ENCODE data around the gene GPC6. TPM values are rescaled to one million over a fixed set of nuclear protein-coding genes. Genes with fewer than 3 reads are reported as not detected.
"Not testable (repeated sequence)": the region's sequence is repeated elsewhere in the genome, so short reads cannot be mapped to it uniquely, and the experiment has no call there.

GPC6 gene
- total RNA-seq, 1 donor from 2014 or later, result 18.7 TPM

DNA sequence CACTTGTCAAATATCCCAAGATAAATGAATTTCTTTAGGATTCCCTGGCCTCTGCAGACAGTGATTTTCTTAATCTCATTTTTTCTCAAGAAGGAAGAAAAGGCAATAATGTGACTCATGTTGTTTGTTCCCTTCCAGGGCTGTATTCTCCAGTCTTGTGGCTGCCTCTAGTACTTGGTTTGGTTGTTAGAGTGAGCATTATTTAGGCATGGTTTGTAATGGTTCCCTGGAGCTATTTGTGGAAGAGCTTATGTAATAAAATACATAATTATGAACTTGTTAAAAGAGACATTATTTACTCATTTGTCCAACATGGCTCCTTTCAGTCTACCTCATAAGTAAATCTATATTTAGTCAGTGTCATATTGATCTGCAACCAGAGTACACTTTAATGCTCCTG lies 982.5 kb downstream of the GPC6 start:
- no peak overlapping the region for H3K4me3 ChIP-seq (ENCODE audit: low read depth, low read length)
- no peak for DNase-seq (ENCODE audit: low read depth)
- TF ChIP-seq, protein P1, sequence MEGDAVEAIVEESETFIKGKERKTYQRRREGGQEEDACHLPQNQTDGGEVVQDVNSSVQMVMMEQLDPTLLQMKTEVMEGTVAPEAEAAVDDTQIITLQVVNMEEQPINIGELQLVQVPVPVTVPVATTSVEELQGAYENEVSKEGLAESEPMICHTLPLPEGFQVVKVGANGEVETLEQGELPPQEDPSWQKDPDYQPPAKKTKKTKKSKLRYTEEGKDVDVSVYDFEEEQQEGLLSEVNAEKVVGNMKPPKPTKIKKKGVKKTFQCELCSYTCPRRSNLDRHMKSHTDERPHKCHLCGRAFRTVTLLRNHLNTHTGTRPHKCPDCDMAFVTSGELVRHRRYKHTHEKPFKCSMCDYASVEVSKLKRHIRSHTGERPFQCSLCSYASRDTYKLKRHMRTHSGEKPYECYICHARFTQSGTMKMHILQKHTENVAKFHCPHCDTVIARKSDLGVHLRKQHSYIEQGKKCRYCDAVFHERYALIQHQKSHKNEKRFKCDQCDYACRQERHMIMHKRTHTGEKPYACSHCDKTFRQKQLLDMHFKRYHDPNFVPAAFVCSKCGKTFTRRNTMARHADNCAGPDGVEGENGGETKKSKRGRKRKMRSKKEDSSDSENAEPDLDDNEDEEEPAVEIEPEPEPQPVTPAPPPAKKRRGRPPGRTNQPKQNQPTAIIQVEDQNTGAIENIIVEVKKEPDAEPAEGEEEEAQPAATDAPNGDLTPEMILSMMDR (conservative IDR thresholded peaks at IDR 0.05; ENCODE audit: low read depth, low read length), result no peak

DNA sequence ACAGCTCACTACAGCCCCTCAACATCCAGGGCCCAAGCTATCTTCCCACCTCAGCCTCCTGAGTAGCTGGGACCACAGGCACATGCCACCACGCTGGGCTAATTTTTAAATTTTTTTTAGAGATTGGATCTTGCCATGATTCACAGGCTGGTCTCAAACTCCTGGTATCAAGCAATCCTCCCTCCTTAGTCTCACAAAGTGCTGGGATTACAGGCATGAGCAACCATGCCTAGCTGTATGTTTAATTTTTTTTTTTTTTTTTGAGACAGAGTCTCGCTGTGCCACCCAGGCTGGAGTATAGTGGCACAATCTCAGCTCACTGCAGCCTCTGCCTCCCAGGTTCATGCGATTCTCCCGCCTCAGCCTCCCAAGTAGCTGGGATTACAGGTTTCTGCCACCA lies 983.3 kb downstream of the GPC6 start:
- not testable (repeated sequence) for DNase-seq (ENCODE audit: low read depth)

DNA sequence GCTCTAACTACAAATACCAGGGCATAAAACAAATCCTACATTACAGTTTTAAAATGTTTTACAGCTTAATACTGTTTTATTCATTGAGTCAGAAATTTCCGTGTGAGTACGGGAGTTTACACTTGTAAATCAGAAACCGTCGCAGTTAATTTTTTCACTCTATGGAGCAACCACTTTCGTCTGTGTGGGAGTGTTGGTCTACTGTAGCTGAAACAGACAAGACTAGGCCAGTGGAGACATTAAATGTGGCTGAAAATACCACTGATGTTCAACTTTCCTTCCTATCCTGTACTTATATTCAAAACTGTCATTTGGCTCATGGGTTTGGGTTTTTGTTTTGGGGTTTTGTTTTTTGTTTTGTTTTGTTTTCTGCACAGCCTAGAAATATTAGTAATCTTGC lies 984.2 kb downstream of the GPC6 start:
- no peak for DNase-seq (ENCODE audit: low read depth)

More for the DNA sequence above, 983.3 kb downstream of the GPC6 start:
- not testable (repeated sequence) for H3K4me3 ChIP-seq (ENCODE audit: low read depth, low read length)

DNA sequence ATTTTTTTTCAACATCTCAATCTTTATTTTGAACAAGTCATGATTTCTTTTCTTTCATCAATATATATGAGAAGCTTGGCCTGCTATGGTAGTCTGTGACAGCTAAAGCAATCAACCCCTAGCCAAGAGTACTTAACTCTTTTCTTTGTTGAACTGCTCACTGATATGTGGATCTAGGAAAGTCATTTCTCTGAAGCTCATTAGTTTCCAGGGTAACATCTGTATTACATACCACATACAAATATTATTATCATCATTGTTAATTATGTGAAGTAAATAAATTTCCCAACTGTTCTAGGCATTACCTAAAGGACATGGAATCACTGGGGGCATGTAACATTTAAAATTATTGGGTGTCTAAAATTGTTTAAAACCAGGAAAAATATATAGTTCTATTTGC lies 985.6 kb downstream of the GPC6 start:
- TF ChIP-seq, protein P1 (conservative IDR thresholded peaks at IDR 0.05; ENCODE audit: low read depth, low read length), result no peak
- no peak overlapping the region for H3K4me3 ChIP-seq (ENCODE audit: low read depth, low read length)
- DNase-seq (ENCODE audit: low read depth), result no peak

More for the DNA sequence above, 984.2 kb downstream of the GPC6 start:
- no peak overlapping the region for H3K4me3 ChIP-seq (ENCODE audit: low read depth, low read length)
- TF ChIP-seq, protein P1 (conservative IDR thresholded peaks at IDR 0.05; ENCODE audit: low read depth, low read length), result no peak

DNA sequence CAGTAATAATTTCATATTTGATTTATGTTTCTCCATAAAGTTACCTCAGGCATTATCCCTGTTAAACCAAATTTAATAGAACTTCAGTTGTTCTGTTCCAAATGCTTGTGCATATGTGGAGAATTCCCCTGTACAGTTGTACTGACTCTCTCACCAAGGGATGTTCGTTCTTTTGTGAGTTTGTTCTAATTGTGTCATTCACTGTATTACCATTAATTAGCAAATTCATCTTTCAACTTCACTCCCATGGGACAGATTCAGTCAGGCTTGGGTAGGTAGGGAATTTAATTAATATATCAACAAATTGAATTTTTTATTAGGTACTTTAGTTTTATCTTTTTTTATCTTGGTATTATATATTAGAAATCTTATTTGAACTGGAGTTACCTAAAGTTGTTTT lies 987.5 kb downstream of the GPC6 start:
- TF ChIP-seq, protein P1 (conservative IDR thresholded peaks at IDR 0.05; ENCODE audit: low read depth, low read length), result no peak
- no peak overlapping the region for H3K4me3 ChIP-seq (ENCODE audit: low read depth, low read length)
- no peak for DNase-seq (ENCODE audit: low read depth)

DNA sequence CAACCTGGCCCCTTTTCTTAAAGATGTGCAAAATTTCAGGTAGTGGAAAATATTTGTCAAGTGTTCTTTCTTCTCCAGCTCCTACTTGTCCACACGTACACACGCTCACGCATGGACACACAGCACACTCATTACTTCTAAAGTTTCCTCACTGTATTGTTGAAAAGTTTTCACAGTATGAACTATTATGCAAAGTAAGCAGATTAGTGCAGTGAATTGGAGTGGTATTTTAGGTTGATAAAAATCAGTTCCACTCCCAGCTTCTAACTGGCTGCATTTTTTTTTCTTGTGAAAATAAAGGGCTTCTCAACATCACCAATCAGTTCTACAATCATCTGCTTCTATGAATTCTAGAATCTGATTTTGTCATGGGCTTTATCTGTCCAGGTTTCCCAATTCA lies 988.4 kb downstream of the GPC6 start:
- TF ChIP-seq, protein P1 (conservative IDR thresholded peaks at IDR 0.05; ENCODE audit: low read depth, low read length), result no peak
- H3K4me3 ChIP-seq (ENCODE audit: low read depth, low read length), result no peak overlapping the region
- no peak for DNase-seq (ENCODE audit: low read depth)

DNA sequence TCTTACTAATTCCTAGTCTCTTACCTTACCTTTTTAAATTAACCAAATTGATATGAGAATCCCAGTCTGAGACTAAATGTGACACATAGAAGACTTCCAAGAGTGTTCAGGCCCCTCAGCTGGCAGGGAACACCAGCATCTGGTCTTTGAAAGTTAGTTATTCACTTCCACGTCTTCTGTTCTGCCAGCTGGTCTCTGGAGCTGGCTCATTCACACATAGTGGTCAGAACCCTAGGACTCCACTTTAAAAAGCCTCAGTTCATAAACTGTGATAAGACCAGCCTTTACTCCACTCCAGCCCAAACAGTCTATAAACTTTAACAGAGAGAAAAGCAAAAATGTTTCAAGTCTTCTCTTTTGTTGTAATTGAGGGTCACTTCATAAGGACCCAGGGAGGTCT lies 989.9 kb downstream of the GPC6 start:
- no peak overlapping the region for H3K4me3 ChIP-seq (ENCODE audit: low read depth, low read length)
- TF ChIP-seq, protein P1 (conservative IDR thresholded peaks at IDR 0.05; ENCODE audit: low read depth, low read length), result no peak
- DNase-seq (ENCODE audit: low read depth), result no peak

DNA sequence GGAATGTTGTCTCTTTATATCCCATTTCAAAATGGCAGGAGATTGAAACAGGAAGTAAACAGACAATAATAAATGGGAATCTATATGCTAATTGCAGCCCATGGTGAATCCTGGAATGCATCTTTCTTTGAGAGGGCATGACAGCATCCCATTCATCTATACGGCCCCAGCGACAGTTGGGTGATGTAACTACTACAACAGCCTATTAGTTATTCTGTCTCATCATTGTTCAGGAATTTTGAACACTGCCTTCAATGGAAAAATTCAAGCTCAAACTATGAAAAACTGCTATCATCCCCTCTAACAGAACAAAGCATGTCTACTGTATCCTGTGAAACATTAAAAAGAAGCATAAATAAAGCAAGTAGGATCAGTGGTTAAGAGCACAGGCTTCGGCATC lies 990.8 kb downstream of the GPC6 start:
- no peak overlapping the region for H3K4me3 ChIP-seq (ENCODE audit: low read depth, low read length)
- DNase-seq (ENCODE audit: low read depth), result no peak
- TF ChIP-seq, protein P1 (conservative IDR thresholded peaks at IDR 0.05; ENCODE audit: low read depth, low read length), result no peak

Data from epithelial cell of proximal tubule (primary cell).